Left ventricle myocardium superior (tissue), 1 donor: ENCODE data around the gene SMPD3. TPM values are rescaled to one million over a fixed set of nuclear protein-coding genes. Genes with fewer than 3 reads are reported as not detected.

Experiments used
- ATAC-seq: fragments of 200-7000 bp; cut with Tn5 transposase; one replicate; pipeline ENCODE4 v1.9.1; 2020; ENCODE audit warnings: mild to moderate bottlenecking, moderate library complexity
- DNase-seq: peaks from one replicate; pipeline ENCODE4 v3.0.0-alpha.2; 2020
- intact Hi-C: fragments of 100-400 bp; cut with micrococcal nuclease; formaldehyde crosslinking; loops from one replicate; pipeline ENCODE4 v1.11.0; 2022
- total RNA-seq: library from RNA; stranded (reverse); fragmentation: NEBNext Ultra II Directional; extraction: Animal tissue kit (Norgen Biotek cat#: 25700); gene quantifications from one replicate; pipeline ENCODE4 v1.2.1, GENCODE V29; 2021
- donor health status: DM: no; HTN: yes; CAD: no; lungs with severe emphysema.

Gene SMPD3
- total RNA-seq, 1 donor from 2014 or later: 1.2 TPM

DNA sequence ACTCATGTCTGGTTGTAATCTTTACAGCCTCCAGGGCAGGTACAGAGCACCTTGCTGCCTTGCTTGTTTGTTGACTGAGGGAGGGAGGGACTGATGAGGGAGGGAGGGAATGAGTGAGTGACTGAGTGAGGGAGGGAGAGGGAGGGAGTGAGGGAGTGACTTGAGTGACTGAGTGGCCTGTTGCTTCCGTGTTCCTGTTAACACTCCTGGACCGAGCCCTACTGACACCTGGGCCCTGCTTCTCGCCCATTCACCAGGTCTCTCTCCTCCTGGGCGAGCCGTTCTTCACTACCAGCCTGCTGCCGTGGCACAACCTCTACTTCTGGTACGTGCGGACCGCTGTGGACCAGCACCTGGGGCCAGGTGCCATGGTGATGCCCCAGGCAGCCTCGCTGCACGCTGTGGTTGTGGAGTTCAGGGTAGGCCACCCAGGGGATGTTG lies 96.3 kb downstream of the SMPD3 start:
- intact Hi-C loops: no loop called here
- no peak for ATAC-seq
- no peak for DNase-seq

- intact Hi-C loops: no loop called here
- no peak for ATAC-seq
- no peak for DNase-seq
Observed at GRCh38 chr16:68351463-68351862, 96.8 kb downstream of the SMPD3 start.

DNA sequence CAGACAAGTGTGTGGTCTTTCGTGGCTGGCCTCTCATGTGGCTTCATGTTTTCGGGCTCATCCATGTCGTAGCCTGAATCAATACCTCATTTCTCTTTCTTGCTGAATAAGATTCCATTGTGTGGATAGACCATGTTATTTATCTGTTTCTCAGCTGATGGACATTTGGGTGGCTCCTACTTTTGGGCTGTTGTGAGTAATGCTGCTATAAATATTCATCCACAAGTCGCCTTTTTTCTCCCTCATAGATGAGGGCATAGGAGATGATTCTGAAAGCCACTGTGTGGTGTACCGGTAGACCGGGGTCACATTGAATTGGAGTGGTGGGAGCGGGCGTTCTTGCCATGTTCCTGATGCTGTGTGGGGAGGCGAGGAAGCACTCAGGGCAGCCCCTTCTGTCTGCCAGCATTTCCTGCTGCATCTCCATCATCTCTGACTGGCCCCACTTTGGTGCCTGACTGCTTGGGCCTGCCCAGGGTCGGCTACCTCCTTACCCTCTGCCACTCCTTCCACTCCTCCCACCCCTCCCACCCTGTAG lies 97.4 kb downstream of the SMPD3 start:
- ATAC-seq: no peak
- intact Hi-C loops: no loop called here
- no peak for DNase-seq

- intact Hi-C loops: no loop called here
- ATAC-seq: no peak
- DNase-seq: no peak
Observed at GRCh38 chr16:68349838-68350410, 98.4 kb downstream of the SMPD3 start.

DNA sequence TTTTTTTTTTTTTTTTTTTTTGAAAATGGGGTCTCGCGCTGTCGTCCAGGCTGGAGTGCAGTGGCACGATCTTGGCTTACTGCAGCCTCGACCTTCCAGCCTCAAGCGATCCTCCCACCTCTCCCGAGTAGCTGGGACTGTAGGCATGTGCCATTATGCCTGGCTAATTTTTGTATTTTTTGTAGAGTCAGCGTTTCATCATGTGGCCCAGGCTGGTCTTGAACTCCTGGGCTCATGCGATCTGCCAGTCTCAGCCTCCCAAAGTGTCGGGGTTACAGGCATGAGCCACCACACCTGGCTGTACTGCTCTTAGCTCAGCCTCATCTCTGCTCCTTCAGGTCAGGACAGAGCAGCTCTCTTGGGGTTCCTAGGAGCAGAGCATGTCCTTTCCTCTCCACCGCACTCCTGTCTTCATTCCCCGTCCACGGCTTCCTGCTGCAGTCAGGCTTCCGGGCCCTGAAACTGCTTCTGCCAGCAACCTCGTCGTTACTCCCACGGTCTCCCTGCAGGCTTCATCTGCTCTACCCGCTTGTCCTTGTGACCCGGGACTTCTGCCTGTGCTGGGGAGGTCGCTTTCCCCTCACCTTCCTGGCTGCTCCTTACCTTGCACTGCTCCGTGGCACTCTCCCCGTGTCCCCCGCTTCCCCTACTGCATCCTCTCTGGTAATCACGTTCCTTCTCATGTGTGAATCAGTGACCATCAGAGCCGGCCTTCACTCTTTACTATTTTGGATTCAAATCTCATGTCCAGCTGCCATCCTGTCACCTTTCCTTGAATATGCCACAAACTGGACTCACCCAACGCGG lies 99.5 kb downstream of the SMPD3 start:
- intact Hi-C loops: no loop called here
- DNase-seq (no peak), ATAC-seq (no peak)

- DNase-seq: no peak
- intact Hi-C loops: no loop called here
- ATAC-seq: no peak
Observed at GRCh38 chr16:68347605-68348004, 100.7 kb downstream of the SMPD3 start.

DNA sequence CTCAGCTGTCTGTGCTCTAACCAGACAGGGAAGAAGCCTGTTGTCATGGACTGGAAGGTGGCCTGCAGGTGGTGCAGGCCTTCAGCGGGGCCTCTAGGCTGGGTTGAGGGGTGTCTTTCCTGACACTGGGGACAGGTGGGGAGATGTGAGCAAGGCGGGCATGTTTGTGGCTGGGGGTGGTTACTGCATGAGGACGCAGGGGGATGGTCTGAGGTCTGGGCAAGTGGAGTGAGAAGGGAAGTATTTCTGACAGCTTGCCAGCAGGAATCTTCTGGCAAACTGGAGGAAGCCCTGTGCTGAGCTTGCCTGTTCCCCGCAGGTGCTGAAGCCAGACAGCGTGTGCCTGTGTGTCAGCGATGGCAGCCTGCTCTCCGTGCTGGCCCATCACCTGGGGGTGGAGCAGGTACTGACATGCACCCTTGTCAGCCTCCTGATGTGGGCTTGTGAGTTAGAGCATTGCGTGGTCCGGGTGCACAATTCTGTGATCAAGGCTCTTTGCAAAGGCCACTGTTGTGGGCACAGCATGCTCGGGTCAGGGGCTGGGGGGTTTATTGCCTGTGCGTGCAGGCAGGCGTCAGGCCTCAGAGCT lies 101.3 kb downstream of the SMPD3 start:
- no peak for DNase-seq
- intact Hi-C loops: no loop called here
- no peak for ATAC-seq

DNA sequence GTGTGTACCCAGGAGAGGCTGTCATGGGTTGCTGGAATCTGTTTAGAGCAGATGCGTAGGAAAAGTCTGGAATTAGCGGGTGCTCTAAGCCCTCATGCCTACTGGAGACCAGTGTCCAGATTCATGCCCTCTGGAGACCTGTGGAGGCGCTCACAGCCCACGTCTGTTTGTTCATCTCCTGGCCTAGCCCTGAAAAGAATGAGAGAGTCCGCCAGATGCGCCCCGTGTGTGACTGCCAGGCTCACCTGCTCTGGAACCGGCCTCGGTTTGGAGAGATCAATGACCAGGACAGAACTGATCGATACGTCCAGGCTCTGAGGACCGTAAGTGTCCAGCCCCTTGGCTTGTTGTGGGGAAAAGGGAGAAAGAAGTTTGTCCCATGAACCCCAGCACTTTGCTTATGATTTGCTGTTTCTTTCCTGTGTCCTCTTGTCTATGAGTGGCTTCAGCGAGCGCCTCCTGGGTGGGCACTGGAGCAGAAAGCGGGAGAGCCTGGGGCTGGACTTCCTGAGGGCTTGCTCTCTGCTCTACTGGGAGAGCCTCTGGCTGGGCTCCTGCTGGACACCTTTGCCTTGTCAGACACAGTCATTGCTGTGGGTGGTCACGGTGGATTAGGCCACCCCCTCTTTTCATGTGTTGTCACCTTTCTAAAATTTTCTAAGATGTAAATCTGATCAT lies 102.2 kb downstream of the SMPD3 start:
- DNase-seq (no peak), ATAC-seq (no peak)
- intact Hi-C loops: no loop called here

- intact Hi-C loops: no loop called here
- no peak for DNase-seq
- peak; percentile 76 for ATAC-seq
Observed at GRCh38 chr16:68345351-68345810, 102.9 kb downstream of the SMPD3 start.

GRCh38 chr16:68344252-68344651 lies 104.1 kb downstream of the SMPD3 start:
- ATAC-seq (no peak), DNase-seq (no peak)
- intact Hi-C loops: no loop called here

DNA sequence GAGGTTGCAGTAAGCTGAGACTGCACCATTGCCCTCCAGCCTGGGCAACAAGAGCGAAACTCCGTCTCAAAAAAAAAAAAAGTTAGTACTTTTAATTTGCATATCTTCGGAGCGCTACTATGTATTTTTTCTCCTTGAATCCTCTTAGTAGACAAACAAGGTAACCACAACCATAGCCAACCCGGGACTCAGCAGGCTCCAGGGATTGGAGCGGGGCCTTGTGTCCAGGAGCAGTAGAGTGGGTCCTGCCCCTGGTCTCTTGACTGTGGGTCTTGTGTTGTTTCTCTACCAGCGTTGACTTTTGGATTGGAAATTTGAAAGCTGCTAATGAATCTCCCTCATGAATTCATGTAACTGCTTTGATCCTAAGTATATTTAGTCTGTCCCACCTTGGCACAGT lies 105.2 kb downstream of the SMPD3 start:
- intact Hi-C loops: no loop called here
- DNase-seq (no peak), ATAC-seq (no peak)

GRCh38 chr16:68342620-68343019 lies 105.7 kb downstream of the SMPD3 start:
- DNase-seq (no peak), ATAC-seq (no peak)
- intact Hi-C loops: no loop called here

DNA sequence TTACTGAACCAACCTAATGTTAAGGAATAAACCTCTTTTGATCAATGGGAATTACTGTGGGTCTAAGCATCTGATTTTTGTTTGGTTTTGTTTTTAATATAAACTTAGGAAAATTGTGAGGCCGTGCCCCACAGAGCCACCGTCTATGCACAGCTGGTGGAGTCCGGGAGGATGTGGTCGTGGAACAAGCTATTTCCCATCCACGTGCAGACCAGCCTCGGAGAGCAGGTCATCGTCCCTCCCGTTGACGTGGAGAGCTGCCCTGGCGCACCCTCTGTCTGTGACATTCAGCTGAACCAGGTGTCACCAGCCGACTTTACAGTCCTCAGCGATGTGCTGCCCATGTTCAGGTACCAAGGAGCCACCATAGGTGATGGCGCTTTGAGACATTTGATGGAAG lies 109.1 kb downstream of the SMPD3 start:
- DNase-seq (no peak), ATAC-seq (no peak)
- intact Hi-C loops: no loop called here

DNA sequence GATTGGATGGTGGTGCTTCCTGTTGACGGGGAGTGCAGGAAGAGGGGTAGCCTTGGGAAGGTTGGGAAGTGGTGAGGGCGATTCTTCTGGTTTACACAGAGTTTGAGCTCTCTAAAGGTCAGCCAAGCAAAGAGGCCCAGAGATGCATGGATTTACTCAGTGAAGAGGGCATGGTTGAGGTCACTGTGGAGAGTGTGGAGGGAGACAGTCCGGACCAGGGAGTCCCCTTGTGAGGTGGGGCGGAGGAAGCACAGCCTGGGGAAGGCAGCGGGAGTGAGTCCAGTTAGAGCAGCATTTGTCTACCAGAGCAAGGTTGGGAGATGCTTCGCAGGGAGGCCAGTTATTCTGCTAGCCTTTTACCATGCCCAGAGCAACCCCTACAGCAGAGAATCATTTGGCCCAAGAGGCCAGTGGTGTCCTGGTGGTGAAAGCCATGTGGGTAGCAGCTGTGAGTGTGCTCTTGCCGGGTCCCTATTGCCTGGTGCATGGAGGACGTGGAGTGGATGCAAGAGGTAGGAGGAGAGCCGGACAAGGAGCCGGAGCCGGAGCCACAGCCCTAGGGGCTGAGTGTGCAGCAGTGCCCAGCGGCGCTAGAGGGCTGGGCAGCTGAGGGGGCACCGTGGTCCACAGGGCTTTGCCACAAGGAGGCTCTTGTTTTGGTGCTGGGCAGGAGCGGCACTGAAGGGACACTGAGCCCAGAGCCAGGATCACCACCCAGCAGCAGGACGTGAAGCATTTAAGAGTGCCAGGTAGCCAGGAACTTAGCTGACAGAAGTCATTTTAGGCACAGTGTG lies 109.8 kb downstream of the SMPD3 start:
- no peak for ATAC-seq
- no peak for DNase-seq
- intact Hi-C loops: no loop called here

DNA sequence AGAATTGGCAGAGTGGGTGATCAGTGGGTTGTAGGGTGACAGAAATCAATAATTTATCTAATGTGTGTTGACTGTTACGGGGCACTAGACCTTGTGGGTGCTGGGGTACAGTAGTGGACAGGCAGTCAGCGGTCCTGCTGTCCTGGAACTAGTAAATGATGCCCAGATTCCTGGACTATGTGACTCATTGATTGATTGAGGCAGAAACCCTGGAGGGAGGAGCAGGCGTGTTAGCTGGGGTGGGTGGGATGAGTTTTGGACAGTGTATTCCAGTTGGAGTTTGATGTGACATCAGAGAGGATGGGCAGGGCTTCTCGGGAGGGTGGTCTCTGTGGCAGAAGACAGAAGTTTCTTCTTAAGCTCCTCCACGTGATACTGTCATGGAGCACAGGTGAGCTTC lies 113.1 kb downstream of the SMPD3 start:
- no peak for DNase-seq
- ATAC-seq: no peak
- intact Hi-C loops: no loop called here

DNA sequence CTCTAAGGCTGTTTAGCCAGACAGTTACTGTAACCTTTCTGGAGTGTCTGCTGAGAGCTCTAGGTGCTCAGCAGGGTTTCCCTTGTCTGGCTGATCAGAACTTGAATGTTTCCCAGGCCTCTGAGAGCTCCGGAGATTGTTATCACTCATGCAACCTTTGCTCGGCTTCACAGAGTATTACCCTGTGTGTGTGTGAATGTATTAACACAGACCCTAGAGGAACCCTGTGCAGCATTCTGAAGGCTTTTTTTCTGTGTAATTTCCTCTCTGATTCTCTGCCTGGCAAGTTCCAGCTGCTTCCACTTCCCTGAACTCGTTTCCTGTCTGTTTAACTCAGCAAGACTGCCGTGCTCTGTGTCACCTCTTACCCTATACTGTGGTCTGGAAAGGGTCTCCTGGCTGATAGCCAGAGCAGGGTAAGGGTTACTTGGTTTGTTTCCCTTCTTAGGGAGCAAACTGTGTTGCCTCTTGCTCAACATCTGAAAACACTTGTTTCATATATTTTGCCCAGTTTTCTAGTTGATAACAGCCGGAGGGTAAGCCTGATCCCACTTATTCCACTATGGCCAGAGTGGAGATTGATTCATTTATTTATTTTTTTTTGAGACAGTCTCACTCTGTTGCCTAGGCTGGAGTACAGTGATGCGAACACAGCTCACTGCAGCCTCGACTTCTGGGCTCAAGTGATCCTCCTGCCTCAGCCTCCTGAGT lies 115.7 kb downstream of the SMPD3 start:
- DNase-seq (no peak), ATAC-seq (peak; percentile 45)
- intact Hi-C loops: no loop called here

- no peak for ATAC-seq
- intact Hi-C loops: no loop called here
- no peak for DNase-seq
Observed at GRCh38 chr16:68331879-68332410, 116.4 kb downstream of the SMPD3 start.

DNA sequence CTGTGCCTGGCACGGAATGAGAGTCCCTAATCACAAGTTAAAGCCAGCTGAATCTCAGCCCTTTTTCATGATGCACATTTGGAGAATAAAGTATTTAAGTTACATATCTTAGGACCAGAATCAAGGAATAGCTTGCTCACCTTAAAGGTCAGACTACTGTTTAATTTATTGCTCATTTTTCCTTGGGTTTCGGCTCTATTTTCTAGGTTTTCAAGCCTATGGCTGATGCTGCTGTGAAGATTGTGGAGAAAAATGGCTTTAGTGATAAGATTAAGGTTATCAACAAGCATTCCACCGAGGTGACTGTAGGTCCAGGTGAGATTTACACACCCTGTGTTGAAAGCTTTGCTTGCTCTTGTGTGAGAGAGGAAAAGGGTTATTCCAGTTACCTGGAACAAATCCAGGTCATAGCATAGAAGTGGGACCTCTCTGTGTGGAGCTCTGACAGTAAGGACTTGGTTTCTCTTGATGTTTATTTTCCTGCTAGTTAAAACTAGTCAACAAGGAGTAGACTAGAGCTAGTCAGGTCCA lies 119.4 kb downstream of the SMPD3 start:
- ATAC-seq: no peak
- intact Hi-C loops: loop anchor here (5.0 kb wide), 1 partner anchor 87 kb away; no protein-coding TSS in a partner anchor
- no peak for DNase-seq
